Body of pancreas (tissue), 4 donors: ENCODE data around the gene COL27A1.

ENCODE experiments used
- CTCF ChIP-seq, 7 experiments: fragments of 450-650 bp in 4 of 7; fragments of 200-600 bp in 3 of 7; sonication (generic) in 3 of 7; IDR thresholded peaks; one replicate each; pipeline ENCODE4 v1.5.1; 2016 to 2019; ENCODE audit warnings: antibody characterized with exemption in 7 of 7
- POLR2A ChIP-seq, 3 donors: fragments of 450-650 bp; IDR thresholded peaks; one replicate each; pipeline ENCODE4 v1.6.1; 2016; ENCODE audit warnings: antibody characterized with exemption in 3 of 3, mild to moderate bottlenecking in 2 of 3

GRCh38 chr9:114109124-114109523 lies 46.2 kb upstream of the COL27A1 start:
- no peak for TF ChIP-seq CTCF (IDR thresholded peaks at IDR 0.05)
- TF ChIP-seq POLR2A (IDR thresholded peaks at IDR 0.05): no peak
